Kidney (tissue), 14 donors: Measurements from ENCODE around the gene SLC25A52. TPM values are rescaled to one million over a fixed set of nuclear protein-coding genes. Genes with fewer than 3 reads are reported as not detected.

Experiments used
- DNase-seq, 5 donors: peaks; one replicate each; pipeline ENCODE4 v3.0.0-alpha.2; 2013 to 2020
- FAIRE-seq: peaks from 2 replicates; lab custom pipeline; 2012; peaks lifted over from hg19 to GRCh38; lab: Jason Lieb, UNC
- H3K27ac ChIP-seq, 2 donors: one replicate each; pipeline ENCODE4 v1.7.0; 2013; ENCODE audit warnings: low read depth in 2 of 2, low read length in 2 of 2, inconsistent platforms in 1 of 2
- H3K27me3 ChIP-seq: one replicate; pipeline ENCODE4 v1.7.1; 2013; ENCODE audit warnings: low read length, inconsistent platforms; ENCODE audit not compliant: control insufficient read depth, insufficient read depth
- H3K36me3 ChIP-seq, 3 donors: one replicate each; pipeline versions ENCODE4 v1.7.0 to v1.7.1; 2013; ENCODE audit warnings: low read length in 3 of 3, control low read depth in 1 of 3, inconsistent platforms in 1 of 3; ENCODE audit not compliant: insufficient read depth in 3 of 3, control insufficient read depth in 2 of 3
- H3K4me1 ChIP-seq, 3 donors: one replicate each; pipeline versions ENCODE4 v1.7.0 to v1.7.1; 2013; ENCODE audit warnings: low read length in 3 of 3, inconsistent platforms in 1 of 3, low read depth in 1 of 3; ENCODE audit not compliant: control insufficient read depth in 2 of 3, insufficient read depth in 2 of 3
- H3K4me3 ChIP-seq, 3 donors: one replicate each; pipeline versions ENCODE4 v1.7.0 to v1.8.1; 2013; ENCODE audit warnings: low read length in 3 of 3, control low read depth in 1 of 3, inconsistent platforms in 1 of 3
- H3K9ac ChIP-seq, 3 donors: one replicate each; pipeline versions ENCODE4 v1.7.0 to v1.7.1; 2013; ENCODE audit warnings: low read length in 3 of 3, control low read depth in 1 of 3, inconsistent platforms in 1 of 3
- H3K9me3 ChIP-seq, 3 donors: one replicate each; pipeline versions ENCODE4 v1.7.0 to v1.7.1; 2013; ENCODE audit warnings: low read length in 3 of 3, control low read depth in 1 of 3, inconsistent platforms in 1 of 3; ENCODE audit not compliant: control insufficient read depth in 2 of 3, insufficient read depth in 1 of 3
- CTCF ChIP-seq: IDR thresholded peaks from 3 replicates; pipeline ENCODE4 v1.5.1; 2012; ENCODE audit warnings: mild to moderate bottlenecking, moderate library complexity, borderline replicate concordance; ENCODE audit not compliant: insufficient read depth; ENCODE audit errors: extremely low read depth
- intact Hi-C: fragments of 100-400 bp; cut with DNase I; formaldehyde crosslinking; loops from one replicate; pipeline ENCODE4 v1.11.1; 2022
- polyA plus RNA-seq: library from polyadenylated mRNA; stranded (reverse); fragments of 350-450 nt; fragmentation: Illumina TruSeq; extraction: RNeasy Lipid Tissue Mini Kit (QIAGEN cat#74804); gene quantifications from one replicate; pipeline ENCODE4 v1.2.3, GENCODE V29; 2014; ENCODE audit warnings: low read depth, low replicate concordance; ENCODE audit not compliant: insufficient read depth
- total RNA-seq: library from RNA; stranded (reverse); fragmentation: NEBNext Ultra II Directional; extraction: Animal tissue kit (Norgen Biotek cat#: 25700); gene quantifications from one replicate; pipeline ENCODE4 v1.2.1, GENCODE V29; 2021
- donor health status: control.
- donor health status: control.
- donor health status: control.
- donor health status: control.
- donor health status: control.
- donor health status: DM: yes; HTN: yes; CAD: no.
- donor health status: Normal renal cell carcinoma (clear cell type).

Gene SLC25A52
- total and polyA plus RNA-seq, 2 donors from 2014 or later, result not detected

GRCh38 chr18:31720867-31721266 is 39.8 kb downstream of the SLC25A52 start:
- intact Hi-C loops, result loop anchor here (5.0 kb wide), 1 partner anchor 159 kb away; no protein-coding TSS in a partner anchor
- no peaks in the 10 kb centered on the region for H3K36me3 ChIP-seq
- peaks cover 0 to 11% (median 0%) of the 10 kb centered on the region in 3 donors for H3K9me3 ChIP-seq
- H3K27ac ChIP-seq, result no peak overlapping the region
- no peak overlapping the region for H3K9ac ChIP-seq
- FAIRE-seq, result no peak
- peaks cover 0 to 9% (median 0%) of the 10 kb centered on the region in 3 donors for H3K4me1 ChIP-seq
- DNase-seq, result no peak
- H3K4me3 ChIP-seq, result no peak overlapping the region
- H3K27me3 ChIP-seq, result no peaks in the 10 kb centered on the region
- no peak for TF ChIP-seq CTCF

GRCh38 chr18:31719363-31720006 is 41.2 kb downstream of the SLC25A52 start:
- no peak overlapping the region for H3K4me3 ChIP-seq
- H3K4me1 ChIP-seq, result peaks cover 0 to 3% (median 0%) of the 10 kb centered on the region in 3 donors
- no peaks in the 10 kb centered on the region for H3K27me3 ChIP-seq
- no peak for FAIRE-seq
- no peak for DNase-seq
- peaks cover 0 to 11% (median 0%) of the 10 kb centered on the region in 3 donors for H3K9me3 ChIP-seq
- TF ChIP-seq CTCF, result no peak
- H3K36me3 ChIP-seq, result no peaks in the 10 kb centered on the region
- no peak overlapping the region for H3K27ac ChIP-seq
- no peak overlapping the region for H3K9ac ChIP-seq
- intact Hi-C loops, result loop anchor here (5.0 kb wide), 1 partner anchor 157 kb away; no protein-coding TSS in a partner anchor

- no peak overlapping the region for H3K4me3 ChIP-seq
- H3K9me3 ChIP-seq, result peaks cover 0 to 11% (median 0%) of the 10 kb centered on the region in 3 donors
- FAIRE-seq, result no peak
- TF ChIP-seq CTCF, result no peak
- no peaks in the 10 kb centered on the region for H3K4me1 ChIP-seq
- H3K27me3 ChIP-seq, result no peaks in the 10 kb centered on the region
- H3K27ac ChIP-seq, result no peak overlapping the region
- DNase-seq, result no peak
- intact Hi-C loops, result no loop called here
- H3K36me3 ChIP-seq, result no peaks in the 10 kb centered on the region
- H3K9ac ChIP-seq, result no peak overlapping the region
Measured at GRCh38 chr18:31718386-31718785, 42.3 kb downstream of the SLC25A52 start.
